ENCODE measurements around the gene MKI67.

The MKI67 gene

GRCh38 chr10:128125416-128125943 is 743 bp downstream of the MKI67 start:
- peaks cover 49% of the 10 kb centered on the region for H3K4me1 ChIP-seq

GRCh38 chr10:128124813-128125403 is 1.3 kb downstream of the MKI67 start:
- H3K27ac ChIP-seq: peak overlapping the region; percentile 98
- TF ChIP-seq Cebpa-rat (IDR thresholded peaks at IDR 0.05): no peak

More at GRCh38 chr10:128125416-128125943, 743 bp downstream of the MKI67 start:
- Histone ChIP-seq H3K4me3 (peak overlapping the region; percentile 98), H3K27ac (peak overlapping the region; percentile 98), H4K20me1 (peaks cover 45% of the 10 kb centered on the region), H3K4me2 (peak overlapping the region; percentile 90), H3K9ac (peak overlapping the region; percentile 99), H3K36me3 (peaks cover 30% of the 10 kb centered on the region), H3K27me3 (no peaks in the 10 kb centered on the region), H3K9me3 (no peaks in the 10 kb centered on the region)
- TF ChIP-seq Cebpa-rat (IDR thresholded peaks at IDR 0.05): no peak

GRCh38 chr10:128123846-128124245 is 2.4 kb downstream of the MKI67 start:
- Histone ChIP-seq H3K27ac (no peak overlapping the region), H3K9ac (peak overlapping the region; percentile 99), H3K27me3 (no peaks in the 10 kb centered on the region), H3K4me2 (peak overlapping the region; percentile 90), H3K4me3 (peak overlapping the region; percentile 98), H3K36me3 (peaks cover 46% of the 10 kb centered on the region), H4K20me1 (peaks cover 59% of the 10 kb centered on the region), H3K9me3 (no peaks in the 10 kb centered on the region), H3K4me1 (peaks cover 49% of the 10 kb centered on the region)
- TF ChIP-seq Cebpa-rat (IDR thresholded peaks at IDR 0.05): no peak

More at GRCh38 chr10:128124813-128125403, 1.3 kb downstream of the MKI67 start:
- H3K4me2 ChIP-seq: peak overlapping the region; percentile 90
- H3K4me3 ChIP-seq: peak overlapping the region; percentile 98
- peaks cover 35% of the 10 kb centered on the region for H3K36me3 ChIP-seq
- no peaks in the 10 kb centered on the region for H3K9me3 ChIP-seq
- peak overlapping the region; percentile 99 for H3K9ac ChIP-seq
- peaks cover 51% of the 10 kb centered on the region for H4K20me1 ChIP-seq
- peaks cover 49% of the 10 kb centered on the region for H3K4me1 ChIP-seq
- no peaks in the 10 kb centered on the region for H3K27me3 ChIP-seq

GRCh38 chr10:128122931-128123330 is 3.3 kb downstream of the MKI67 start:
- Histone ChIP-seq H3K4me2 (peak overlapping the region; percentile 90), H4K20me1 (peaks cover 68% of the 10 kb centered on the region), H3K27me3 (no peaks in the 10 kb centered on the region), H3K4me1 (peaks cover 49% of the 10 kb centered on the region), H3K4me3 (no peak overlapping the region), H3K9ac (no peak overlapping the region), H3K9me3 (no peaks in the 10 kb centered on the region), H3K36me3 (peaks cover 55% of the 10 kb centered on the region), H3K27ac (no peak overlapping the region)
- no peak for TF ChIP-seq Cebpa-rat (IDR thresholded peaks at IDR 0.05)

- Histone ChIP-seq H3K27me3 (no peaks in the 10 kb centered on the region), H3K9me3 (no peaks in the 10 kb centered on the region), H3K4me2 (0 out of 2 replicates have a peak overlapping the region, but pooled peaks have one; percentile 0), H3K4me1 (peaks cover 41% of the 10 kb centered on the region), H3K4me3 (no peak overlapping the region), H3K36me3 (peaks cover 66% of the 10 kb centered on the region), H3K9ac (no peak overlapping the region), H4K20me1 (peaks cover 75% of the 10 kb centered on the region), H3K27ac (no peak overlapping the region)
- no peak for TF ChIP-seq Cebpa-rat (IDR thresholded peaks at IDR 0.05)
These were observed 4.3 kb downstream of the MKI67 start for GRCh38 chr10:128121750-128122412.

GRCh38 chr10:128116851-128117615 is 9.2 kb downstream of the MKI67 start:
- no peak overlapping the region for H3K9ac ChIP-seq
- no peaks in the 10 kb centered on the region for H3K9me3 ChIP-seq
- no peak overlapping the region for H3K4me3 ChIP-seq
- no peak overlapping the region for H3K27ac ChIP-seq
- 0 out of 2 replicates have a peak, but pooled peaks cover under 1% of the 10 kb centered on the region for H3K4me1 ChIP-seq
- no peak overlapping the region for H3K4me2 ChIP-seq
- peaks cover 95% of the 10 kb centered on the region for H3K36me3 ChIP-seq
- H3K27me3 ChIP-seq: no peaks in the 10 kb centered on the region
- no peak for TF ChIP-seq Cebpa-rat (IDR thresholded peaks at IDR 0.05)
- peaks cover 88% of the 10 kb centered on the region for H4K20me1 ChIP-seq

GRCh38 chr10:128116187-128116586 is 10.0 kb downstream of the MKI67 start:
- H3K9me3 ChIP-seq: no peaks in the 10 kb centered on the region

GRCh38 chr10:128115356-128115755 is 10.9 kb downstream of the MKI67 start:
- H3K4me3 ChIP-seq: no peak overlapping the region
- no peak overlapping the region for H3K4me2 ChIP-seq
- H3K36me3 ChIP-seq: peaks cover 100% of the 10 kb centered on the region
- H3K27ac ChIP-seq: no peak overlapping the region
- no peaks in the 10 kb centered on the region for H3K4me1 ChIP-seq
- peaks cover 92% of the 10 kb centered on the region for H4K20me1 ChIP-seq
- H3K27me3 ChIP-seq: no peaks in the 10 kb centered on the region
- H3K9me3 ChIP-seq: no peaks in the 10 kb centered on the region
- no peak overlapping the region for H3K9ac ChIP-seq
- peak; percentile 88 for TF ChIP-seq Cebpa-rat (IDR thresholded peaks at IDR 0.05)

More at GRCh38 chr10:128116187-128116586, 10.0 kb downstream of the MKI67 start:
- H3K27me3 ChIP-seq: no peaks in the 10 kb centered on the region
- peaks cover 98% of the 10 kb centered on the region for H3K36me3 ChIP-seq
- TF ChIP-seq Cebpa-rat (IDR thresholded peaks at IDR 0.05): no peak
- no peak overlapping the region for H3K4me2 ChIP-seq
- H3K4me1 ChIP-seq: no peaks in the 10 kb centered on the region
- peaks cover 92% of the 10 kb centered on the region for H4K20me1 ChIP-seq
- no peak overlapping the region for H3K27ac ChIP-seq
- H3K4me3 ChIP-seq: no peak overlapping the region
- H3K9ac ChIP-seq: no peak overlapping the region

GRCh38 chr10:128114901-128115300 is 11.3 kb downstream of the MKI67 start:
- Histone ChIP-seq H3K4me1 (no peaks in the 10 kb centered on the region), H3K9me3 (no peaks in the 10 kb centered on the region), H3K36me3 (peaks cover 100% of the 10 kb centered on the region), H3K27ac (no peak overlapping the region), H3K27me3 (no peaks in the 10 kb centered on the region), H4K20me1 (peaks cover 87% of the 10 kb centered on the region), H3K9ac (no peak overlapping the region), H3K4me3 (no peak overlapping the region), H3K4me2 (no peak overlapping the region)
- TF ChIP-seq Cebpa-rat (IDR thresholded peaks at IDR 0.05): no peak
